Activated T-cell treated with anti-CD3 and anti-CD28 coated beads, Interleukin-2, amount 50 U/mL, for 4 hours (primary cell): ENCODE results near the gene HMGXB4. TPM values are rescaled to one million over a fixed set of nuclear protein-coding genes. Genes with fewer than 3 reads are reported as not detected.

ENCODE experiments used
- ATAC-seq, 2 donors: fragments of 200-7000 bp; cut with Tn5 transposase; one replicate each; pipeline ENCODE4 v1.10.0; 2021
- DNase-seq: peaks from one replicate; pipeline ENCODE4 v3.0.0-alpha.2; 2020
- H3K27me3 Mint-ChIP-seq: one replicate; pipeline ENCODE4 v1.8.0; 2021; ENCODE audit warnings: low read depth, mixed read lengths
- H3K36me3 Mint-ChIP-seq: one replicate; pipeline ENCODE4 v1.8.0; 2022; ENCODE audit warnings: mixed read lengths; ENCODE audit not compliant: insufficient read depth
- H3K4me1 Mint-ChIP-seq: one replicate; pipeline ENCODE4 v1.8.0; 2021; ENCODE audit warnings: low read depth, mixed read lengths
- H3K4me3 Mint-ChIP-seq: one replicate; pipeline ENCODE4 v1.8.0; 2021; ENCODE audit warnings: mild to moderate bottlenecking, moderate library complexity, mixed read lengths
- H3K9me3 Mint-ChIP-seq: one replicate; pipeline ENCODE4 v1.8.0; 2021; ENCODE audit warnings: mixed read lengths
- total RNA-seq, 3 donors: library from RNA; stranded (reverse); gene quantifications; one replicate each; pipeline ENCODE4 v1.2.1, GENCODE V29; 2021

The HMGXB4 gene
- total RNA-seq, 3 donors from 2014 or later: 29.7 to 31.4 (median 30.6) TPM

DNA sequence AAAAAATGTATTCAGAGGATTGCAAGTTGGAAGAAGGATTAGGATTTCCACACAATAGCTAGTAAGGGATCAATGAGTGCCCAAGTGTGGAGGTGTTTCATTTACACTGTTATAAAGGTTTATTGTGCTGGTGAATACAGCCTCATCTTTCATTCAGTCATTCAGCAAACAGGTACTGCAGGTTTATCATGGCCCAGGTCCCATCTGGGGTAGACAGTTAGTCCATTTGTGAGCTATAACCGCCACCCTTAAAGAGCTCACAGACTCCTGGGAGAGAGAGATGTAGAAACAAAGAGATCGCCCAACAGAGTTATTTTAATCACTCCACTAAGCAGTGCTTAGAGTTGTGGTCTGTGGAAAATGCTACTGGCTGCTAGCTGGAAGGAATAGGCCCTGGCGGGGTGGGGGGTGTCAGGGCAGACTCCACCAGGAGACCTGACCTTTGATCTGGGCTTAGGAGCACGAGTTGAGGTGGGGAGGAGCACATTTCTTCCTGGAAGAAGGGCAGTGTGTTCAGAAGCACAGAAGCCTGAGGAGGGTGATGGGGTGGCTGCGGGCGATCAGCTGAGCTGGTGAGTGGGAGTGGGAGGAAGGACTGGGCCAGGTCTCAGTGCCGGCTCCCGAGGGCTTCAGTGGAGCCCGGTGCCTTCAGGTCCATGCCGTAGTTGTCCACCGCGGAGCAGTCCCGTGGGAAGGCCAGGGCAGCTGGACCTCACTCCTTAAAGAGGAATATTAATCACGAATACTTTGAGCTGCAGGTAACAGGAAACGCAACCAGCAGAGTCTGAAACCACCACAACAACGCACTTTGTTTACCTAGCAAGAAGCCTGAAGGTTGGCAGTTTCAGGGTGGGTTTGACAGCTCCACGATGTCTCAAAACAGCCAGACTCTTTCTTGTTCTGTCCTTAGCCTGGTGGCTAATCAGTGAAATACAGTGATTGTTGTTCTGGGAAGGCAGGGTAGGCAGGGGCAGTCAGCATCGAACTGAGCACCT, 53.6 kb downstream of the HMGXB4 start:
- peaks cover 7% of the 10 kb centered on the region for H3K36me3 Mint-ChIP-seq
- H3K4me1 Mint-ChIP-seq: peaks cover 86% of the 10 kb centered on the region
- no peak for DNase-seq
- peak overlapping the region; percentile 48 for H3K4me3 Mint-ChIP-seq
- no peaks in the 10 kb centered on the region for H3K9me3 Mint-ChIP-seq
- no peak for ATAC-seq
- H3K27me3 Mint-ChIP-seq: no peaks in the 10 kb centered on the region

DNA sequence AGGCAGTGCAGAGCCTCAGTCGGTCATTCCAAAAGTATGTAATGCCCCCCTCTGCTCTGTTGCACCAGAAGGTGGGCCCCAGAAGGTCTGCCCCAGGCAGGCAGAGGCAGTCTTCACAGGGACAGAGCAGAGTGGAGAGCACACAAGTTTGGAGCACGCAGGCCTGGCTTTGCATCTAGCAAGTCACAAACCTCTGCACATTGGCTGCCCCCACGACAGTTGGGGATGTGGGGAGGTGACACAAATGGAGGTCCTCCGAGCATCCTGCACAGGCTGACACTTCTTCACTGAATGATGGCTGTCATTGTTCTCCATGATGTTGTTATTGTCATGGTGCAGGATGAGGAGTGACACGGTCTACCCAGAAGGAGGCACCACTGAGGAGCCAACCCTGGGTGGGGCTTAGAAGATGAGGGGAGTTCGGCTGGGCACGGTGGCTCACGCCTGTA, 54.3 kb downstream of the HMGXB4 start:
- peaks cover 80% of the 10 kb centered on the region for H3K4me1 Mint-ChIP-seq
- H3K4me3 Mint-ChIP-seq: no peak overlapping the region
- no peak for DNase-seq

DNA sequence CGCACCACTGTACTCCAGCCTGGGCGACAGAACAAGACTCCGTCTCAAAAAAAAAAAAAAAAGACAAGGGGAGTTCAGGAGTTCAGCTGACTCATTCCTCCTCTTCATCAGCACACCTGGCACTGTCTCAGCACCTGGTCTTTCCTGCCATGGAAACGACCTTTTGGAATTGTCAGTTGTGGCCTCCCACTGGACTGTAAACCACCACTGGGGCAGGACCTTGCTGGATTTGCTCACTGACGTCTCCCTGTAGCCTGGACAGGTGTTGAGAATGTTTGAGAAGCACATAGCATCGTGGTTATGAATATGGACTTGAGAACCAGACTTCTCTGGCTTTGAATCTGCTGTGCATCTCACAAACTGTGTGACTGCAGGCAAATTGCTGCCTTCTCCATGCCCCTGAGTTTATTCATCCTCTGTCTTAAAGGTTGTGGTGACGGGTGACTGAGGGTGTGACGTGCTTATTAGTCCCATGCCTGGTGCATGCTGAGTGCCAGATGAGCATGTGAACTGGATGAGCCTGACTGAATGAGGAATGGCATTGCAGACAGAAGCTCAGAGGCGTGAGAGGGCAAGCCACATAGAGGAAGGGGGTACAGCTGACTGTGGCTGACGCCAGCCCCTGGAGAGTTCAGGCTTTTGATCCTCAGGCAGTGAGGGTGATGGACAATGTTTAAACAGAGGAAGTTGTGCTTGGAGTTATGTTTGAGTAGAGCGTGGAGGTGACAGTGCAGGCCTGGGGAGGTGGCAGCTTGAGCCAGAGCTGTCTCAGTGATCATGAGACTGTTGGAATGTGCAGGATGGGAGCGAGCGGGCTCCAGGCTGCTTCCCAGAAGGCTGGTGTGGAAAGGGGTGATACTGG, 55.1 kb downstream of the HMGXB4 start:
- peaks cover 8% of the 10 kb centered on the region for H3K36me3 Mint-ChIP-seq
- ATAC-seq: peak in 1 of 2 donors; percentile 7
- H3K4me3 Mint-ChIP-seq: no peak overlapping the region
- peaks cover 71% of the 10 kb centered on the region for H3K4me1 Mint-ChIP-seq
- no peaks in the 10 kb centered on the region for H3K9me3 Mint-ChIP-seq
- no peaks in the 10 kb centered on the region for H3K27me3 Mint-ChIP-seq
- DNase-seq: no peak

More for the DNA sequence above, 54.3 kb downstream of the HMGXB4 start:
- Mint-ChIP-seq H3K9me3 (no peaks in the 10 kb centered on the region), H3K27me3 (no peaks in the 10 kb centered on the region), H3K36me3 (peaks cover 7% of the 10 kb centered on the region)
- no peak for ATAC-seq

DNA sequence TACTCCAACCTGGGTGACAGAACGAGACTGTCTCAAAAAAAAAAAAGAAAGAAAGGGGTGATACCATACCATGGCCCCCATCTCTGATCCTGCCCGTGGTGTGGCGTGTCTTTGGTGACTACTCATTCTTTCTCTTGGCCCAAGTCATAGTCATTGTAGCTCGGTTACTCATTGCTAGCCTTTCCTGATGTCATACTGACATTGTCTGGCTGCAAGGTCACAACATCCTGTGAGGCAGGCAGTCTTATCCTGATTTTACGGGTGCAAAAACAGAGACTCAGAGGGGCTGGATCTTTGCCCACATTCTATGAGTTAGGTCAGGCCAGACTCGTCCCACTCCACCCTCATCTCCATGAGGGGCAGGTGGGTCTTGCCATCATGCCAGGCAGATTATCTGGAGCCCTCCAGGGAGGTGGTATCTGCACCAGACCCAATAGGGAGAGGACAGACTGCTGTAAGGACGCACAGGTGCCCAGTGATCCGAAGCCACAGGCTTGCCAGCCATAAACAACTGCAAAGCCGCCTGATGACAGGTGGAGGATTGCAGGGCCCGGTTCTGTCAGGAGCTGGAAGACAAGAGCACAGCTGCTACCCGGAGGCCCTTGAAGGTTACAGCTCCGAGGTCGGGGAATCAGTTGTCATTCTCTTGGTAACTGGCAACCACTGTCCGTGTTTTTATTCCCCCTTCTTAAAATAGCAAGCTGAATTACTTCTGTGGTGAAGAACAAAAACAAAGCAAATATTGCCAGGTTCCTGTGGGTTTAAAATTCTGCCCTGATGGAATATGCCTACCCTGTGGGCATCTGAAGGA, 56.2 kb downstream of the HMGXB4 start:
- Mint-ChIP-seq H3K4me3 (no peak overlapping the region), H3K9me3 (no peaks in the 10 kb centered on the region), H3K4me1 (peaks cover 61% of the 10 kb centered on the region), H3K27me3 (no peaks in the 10 kb centered on the region), H3K36me3 (peaks cover 9% of the 10 kb centered on the region)
- peak; percentile 70 to 75 for ATAC-seq
- DNase-seq: no peak

DNA sequence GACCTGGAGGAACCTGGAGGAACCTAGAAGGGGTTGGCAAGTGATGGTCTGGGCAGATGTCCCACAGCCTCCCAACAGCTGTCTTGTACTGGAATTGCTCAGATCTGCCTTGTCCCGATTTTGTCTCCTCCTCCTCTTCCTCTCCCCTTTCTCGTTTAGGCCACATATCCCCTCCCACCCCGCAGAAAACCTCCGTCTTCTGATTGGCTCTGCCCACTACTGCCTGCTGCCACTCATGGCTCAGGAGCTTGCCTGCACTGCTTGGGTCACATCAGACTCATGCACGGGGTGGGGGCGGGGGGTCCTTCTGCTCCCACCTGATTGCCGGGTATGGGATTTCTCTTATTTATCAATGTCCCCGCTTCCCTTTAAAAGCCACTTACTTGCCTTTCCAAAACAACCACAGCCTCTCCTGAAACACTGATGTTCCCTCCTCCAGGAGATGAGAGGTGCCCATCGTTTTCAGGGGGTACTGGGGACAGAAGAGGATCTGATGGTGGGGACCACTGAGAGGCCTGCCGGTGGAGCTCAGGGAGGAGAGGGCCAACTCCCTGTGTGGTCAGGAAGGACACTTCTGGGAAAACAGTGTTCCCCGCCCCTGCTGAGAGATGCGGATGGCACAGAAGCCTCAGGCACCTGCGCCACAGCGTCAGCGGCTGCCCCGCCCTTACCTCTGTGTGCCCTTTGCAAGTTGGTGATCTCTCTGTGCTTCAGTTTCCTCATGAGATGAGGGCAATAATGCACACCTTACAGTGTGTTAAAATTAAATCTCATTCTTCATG, 57.1 kb downstream of the HMGXB4 start:
- Mint-ChIP-seq H3K4me3 (no peak overlapping the region), H3K27me3 (no peaks in the 10 kb centered on the region), H3K36me3 (peaks cover 4% of the 10 kb centered on the region), H3K4me1 (peaks cover 53% of the 10 kb centered on the region), H3K9me3 (no peaks in the 10 kb centered on the region)
- DNase-seq: no peak
- ATAC-seq: no peak

DNA sequence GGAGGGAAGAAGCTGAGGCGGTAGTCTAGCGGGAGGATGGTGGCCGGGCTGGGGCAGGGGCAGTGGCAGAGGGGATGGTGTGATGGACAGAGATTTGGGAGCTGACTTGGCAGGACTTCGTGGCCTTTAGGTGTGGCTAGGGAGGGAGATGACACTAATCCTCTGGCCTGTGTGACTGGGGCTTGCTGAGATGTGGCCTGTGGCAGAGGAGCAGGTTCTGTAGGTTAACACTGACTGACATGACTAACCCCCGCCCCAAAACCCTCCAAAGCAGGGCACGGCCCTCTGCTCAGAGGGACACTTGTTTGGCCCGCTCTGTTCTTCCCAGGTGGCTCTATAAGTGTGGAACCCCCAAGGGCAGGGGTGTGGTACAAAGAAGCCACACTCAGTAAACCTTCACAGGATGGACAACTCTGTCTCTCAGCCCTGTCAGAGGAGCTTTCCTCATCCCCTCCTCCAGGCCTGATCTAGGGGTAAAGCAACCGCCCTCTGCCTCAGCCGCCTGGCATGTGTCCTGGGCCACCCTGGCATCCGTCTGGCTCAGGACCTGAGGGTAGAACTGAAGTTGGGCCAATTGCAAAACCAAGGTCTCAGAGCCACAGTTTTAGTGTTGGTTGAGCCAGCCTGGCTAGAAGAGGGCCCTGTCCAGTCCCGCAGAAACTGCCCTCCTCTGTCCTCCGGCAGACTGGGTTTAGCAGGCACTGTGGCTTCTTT, 58.0 kb downstream of the HMGXB4 start:
- no peaks in the 10 kb centered on the region for H3K9me3 Mint-ChIP-seq
- peaks cover 45% of the 10 kb centered on the region for H3K4me1 Mint-ChIP-seq
- DNase-seq: no peak
- H3K4me3 Mint-ChIP-seq: no peak overlapping the region
- peaks cover 3% of the 10 kb centered on the region for H3K36me3 Mint-ChIP-seq
- no peaks in the 10 kb centered on the region for H3K27me3 Mint-ChIP-seq
- no peak for ATAC-seq

DNA sequence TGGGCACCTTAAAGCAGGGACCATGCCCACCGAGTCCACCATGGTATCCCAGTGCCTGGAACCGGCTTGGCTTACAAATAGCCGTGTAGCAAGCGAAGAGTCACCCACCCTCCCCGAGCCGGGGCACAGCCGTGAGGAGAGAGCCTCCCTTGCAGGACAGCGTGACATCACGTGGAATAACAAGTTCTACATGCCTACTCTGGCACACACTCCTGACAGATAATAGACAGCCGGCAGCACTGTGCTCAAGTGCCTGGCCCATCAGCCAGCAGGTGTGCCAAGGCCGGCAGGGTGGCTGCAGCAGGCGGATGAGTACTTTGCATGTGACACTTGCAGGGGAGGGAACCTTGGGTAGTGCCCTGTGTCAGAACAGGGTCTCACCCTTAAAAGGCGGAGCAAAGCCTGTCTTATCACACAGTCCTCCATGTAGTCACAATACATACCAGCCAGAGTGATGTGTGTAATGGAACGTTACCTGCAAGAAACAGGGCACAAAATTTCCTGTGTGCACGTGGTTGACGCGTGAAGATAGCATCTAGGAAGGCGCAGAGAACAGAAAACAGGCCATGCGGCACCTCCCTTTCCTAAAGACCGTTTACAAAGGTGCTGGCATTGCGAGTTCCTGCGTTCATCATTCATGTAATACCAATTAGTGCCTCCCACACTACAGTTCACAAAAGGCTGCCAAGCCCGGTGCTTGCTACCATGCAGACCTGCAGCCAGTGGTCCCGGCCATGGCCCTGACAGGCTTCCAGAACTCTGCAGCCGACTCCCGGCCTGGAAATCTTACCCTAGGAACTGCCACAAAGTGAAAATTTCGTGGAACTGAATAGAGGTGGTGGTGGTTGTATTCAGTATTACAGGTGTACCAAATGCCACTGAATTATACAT, 58.8 kb downstream of the HMGXB4 start:
- DNase-seq (no peak), ATAC-seq (no peak)
- no peaks in the 10 kb centered on the region for H3K9me3 Mint-ChIP-seq
- no peaks in the 10 kb centered on the region for H3K27me3 Mint-ChIP-seq
- peaks cover 37% of the 10 kb centered on the region for H3K4me1 Mint-ChIP-seq
- no peak overlapping the region for H3K4me3 Mint-ChIP-seq
- peaks cover 6% of the 10 kb centered on the region for H3K36me3 Mint-ChIP-seq

DNA sequence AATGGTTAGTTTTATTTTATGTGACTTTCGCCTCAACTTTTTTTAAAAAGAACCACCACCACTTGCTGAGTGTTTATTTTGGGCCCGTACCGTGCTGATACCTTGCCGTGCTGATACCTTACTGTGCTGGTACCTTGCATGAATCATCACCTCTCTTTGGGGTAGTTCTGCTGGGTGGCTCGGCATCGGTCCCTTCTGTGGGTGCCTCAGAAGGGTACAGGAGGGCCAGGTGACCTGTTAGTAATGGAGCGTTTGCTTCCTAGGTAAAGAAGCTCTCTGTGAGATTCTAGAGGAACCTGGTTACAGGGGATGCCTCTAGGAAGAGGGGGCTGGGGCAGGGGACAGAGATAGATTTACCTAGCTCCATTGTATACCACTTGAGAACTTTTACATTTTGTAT, 59.5 kb downstream of the HMGXB4 start:
- H3K4me1 Mint-ChIP-seq: peaks cover 31% of the 10 kb centered on the region
- H3K27me3 Mint-ChIP-seq: no peaks in the 10 kb centered on the region
- H3K4me3 Mint-ChIP-seq: no peak overlapping the region
- ATAC-seq (no peak), DNase-seq (no peak)
- no peaks in the 10 kb centered on the region for H3K9me3 Mint-ChIP-seq
- H3K36me3 Mint-ChIP-seq: peaks cover 9% of the 10 kb centered on the region

DNA sequence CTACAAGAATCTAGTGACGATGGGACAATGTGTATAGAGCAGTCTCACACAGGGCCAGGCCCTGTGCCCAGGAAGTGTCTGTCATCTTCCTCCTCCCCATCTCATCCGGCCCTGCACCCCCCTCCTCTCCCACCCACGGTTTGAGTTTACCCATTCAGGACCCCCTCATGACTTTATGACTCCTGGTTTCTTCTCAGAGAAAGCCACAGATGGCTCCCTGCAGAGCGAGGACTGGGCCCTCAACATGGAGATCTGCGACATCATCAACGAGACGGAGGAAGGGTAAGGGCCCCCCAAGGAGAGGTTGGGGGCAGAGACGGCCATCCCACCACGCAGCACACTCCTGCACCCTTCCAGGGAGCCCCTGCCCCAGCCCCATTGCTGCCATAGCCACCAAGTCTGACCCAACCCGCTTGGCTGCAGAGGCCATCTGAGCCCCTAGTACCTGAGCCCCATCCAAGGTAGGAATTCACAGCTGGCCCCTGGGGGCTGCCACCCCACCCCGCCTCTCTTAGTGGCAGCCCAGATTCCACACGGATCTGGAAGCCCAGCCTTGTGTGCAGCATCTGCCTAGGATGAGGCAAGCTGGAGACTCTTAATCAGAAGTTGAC, 60.5 kb downstream of the HMGXB4 start:
- Mint-ChIP-seq H3K36me3 (peaks cover 9% of the 10 kb centered on the region), H3K9me3 (no peaks in the 10 kb centered on the region), H3K4me1 (peaks cover 23% of the 10 kb centered on the region), H3K27me3 (no peaks in the 10 kb centered on the region), H3K4me3 (no peak overlapping the region)
- DNase-seq: no peak
- ATAC-seq: no peak

DNA sequence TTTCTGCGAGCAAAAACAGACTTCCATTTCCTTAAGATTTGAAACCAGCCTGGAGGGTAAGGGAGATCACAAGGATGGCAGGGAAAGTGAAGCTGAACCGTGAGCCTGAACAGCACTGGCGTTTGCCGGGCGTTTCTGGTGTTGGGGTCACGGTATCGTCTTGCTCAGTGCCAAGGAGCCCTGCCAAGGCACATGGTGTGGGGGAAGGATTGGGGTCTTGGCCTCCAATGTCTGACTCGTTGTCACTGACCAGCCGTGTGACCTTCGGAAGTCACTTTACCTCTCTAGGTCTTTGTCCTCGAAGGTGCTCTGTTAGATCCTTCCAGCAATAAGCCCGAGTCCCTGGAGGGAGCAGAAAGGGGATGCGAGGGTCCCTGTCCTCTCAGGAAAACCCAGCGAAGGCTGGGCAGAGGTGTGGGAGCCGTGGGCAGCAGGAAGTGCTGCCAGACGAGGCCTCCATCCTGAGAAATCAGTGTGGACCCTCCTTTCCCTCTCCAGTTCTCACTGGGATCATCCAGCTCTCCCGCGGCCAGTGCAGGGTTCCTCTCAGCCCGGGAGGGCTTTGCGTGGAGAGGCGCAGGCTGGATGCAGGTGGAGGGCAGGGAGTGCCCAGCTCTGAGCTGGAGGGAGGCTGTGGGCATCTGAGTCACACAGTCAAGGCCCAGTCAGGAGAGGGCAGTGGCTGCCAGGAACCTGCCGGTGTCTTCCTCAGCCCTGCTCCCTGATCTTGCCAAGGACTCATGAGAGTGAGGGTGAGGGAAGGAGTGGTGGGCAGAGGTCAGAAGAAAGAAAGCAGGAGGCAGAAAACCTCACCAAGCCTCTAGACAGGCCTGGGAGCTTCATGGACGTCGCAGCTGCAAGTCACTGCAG, 61.3 kb downstream of the HMGXB4 start:
- Mint-ChIP-seq H3K27me3 (no peaks in the 10 kb centered on the region), H3K4me3 (no peak overlapping the region), H3K4me1 (peaks cover 16% of the 10 kb centered on the region), H3K9me3 (no peaks in the 10 kb centered on the region), H3K36me3 (peaks cover 12% of the 10 kb centered on the region)
- no peak for DNase-seq
- no peak for ATAC-seq
